ENCODE results near the gene IGF2BP1.
"Not testable (repeated sequence)": the region's sequence is repeated elsewhere in the genome, so short reads cannot be mapped to it uniquely, and the experiment has no call there.

The IGF2BP1 gene

DNA sequence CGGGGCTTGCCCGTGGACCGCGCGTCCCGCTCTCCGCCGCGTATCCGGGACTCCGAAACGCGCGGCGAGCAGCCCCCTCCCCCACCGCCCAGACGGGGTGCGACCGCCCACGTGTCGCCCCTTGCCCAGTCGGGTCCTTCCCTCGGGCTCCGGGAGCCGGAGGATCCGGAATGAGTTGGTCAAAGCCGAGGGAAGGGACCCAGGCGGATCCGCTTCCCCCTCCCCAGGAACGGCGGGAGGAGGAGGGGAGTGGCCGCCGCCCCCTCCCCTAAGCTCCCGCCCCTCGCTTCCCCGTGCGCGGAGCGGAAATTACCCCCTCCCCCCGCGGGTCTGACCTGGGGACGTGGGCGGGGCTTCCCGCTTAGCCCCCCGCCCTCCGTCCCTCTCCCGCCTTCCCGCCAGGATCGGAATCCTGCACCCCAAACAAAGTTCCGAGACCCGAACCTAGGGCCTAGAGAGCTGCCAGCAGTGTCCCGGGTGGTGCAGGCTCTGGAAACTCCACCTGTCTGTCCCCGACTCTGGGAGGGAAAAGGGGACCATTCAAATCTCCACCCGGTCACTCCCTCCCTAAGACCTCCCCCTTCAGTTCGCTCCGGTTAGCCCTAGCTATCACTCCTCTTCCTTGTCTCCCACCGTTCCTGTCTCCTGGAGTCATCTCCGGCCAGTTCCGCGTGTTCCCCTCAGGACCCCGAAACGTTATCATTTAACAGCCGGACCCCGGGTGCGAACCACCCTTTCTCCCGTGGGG is 1.0 kb upstream of the IGF2BP1 start:
- DNase-seq, result peak; percentile 6

- DNase-seq, result no peak
Measured at GRCh38 chr17:48996722-48997102, 473 bp upstream of the IGF2BP1 start.

DNA sequence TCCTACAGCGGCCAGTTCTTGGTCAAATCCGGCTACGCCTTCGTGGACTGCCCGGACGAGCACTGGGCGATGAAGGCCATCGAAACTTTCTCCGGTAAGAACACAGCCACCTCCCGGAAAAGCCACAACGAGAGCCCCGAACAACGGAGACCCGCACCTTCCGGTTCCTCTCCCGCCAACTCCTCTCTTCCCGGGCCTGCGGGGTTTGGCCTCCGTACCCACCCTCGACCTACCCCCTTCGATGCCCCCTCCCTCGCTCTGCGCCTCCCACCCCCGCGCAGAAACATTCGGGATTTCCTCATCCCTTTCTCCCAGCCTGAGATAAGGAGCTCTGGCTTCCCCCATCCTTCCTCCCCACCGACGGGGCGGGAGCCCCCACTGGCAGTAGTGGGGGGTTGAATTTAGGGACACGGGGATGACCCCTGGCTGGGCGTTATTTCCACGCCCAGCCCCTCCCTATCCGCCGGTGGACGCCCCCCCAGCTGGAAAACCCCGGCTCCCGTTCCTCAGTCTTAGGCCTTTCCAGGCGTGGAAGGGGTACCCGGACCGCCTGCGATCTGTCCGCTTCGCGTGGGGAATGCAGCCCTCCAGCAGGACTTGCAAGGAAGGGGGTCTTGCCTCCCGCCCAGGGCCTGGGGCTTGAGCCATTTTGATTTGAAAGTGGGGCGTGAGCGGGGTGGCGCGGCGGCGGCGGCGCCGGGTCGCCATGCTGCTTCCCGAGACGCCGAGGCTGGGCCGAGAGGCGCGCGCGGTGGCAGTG is 822 bp downstream of the IGF2BP1 start:
- no peak for DNase-seq

- no peak for DNase-seq
Measured at GRCh38 chr17:48998587-48999440, 1.6 kb downstream of the IGF2BP1 start.

DNA sequence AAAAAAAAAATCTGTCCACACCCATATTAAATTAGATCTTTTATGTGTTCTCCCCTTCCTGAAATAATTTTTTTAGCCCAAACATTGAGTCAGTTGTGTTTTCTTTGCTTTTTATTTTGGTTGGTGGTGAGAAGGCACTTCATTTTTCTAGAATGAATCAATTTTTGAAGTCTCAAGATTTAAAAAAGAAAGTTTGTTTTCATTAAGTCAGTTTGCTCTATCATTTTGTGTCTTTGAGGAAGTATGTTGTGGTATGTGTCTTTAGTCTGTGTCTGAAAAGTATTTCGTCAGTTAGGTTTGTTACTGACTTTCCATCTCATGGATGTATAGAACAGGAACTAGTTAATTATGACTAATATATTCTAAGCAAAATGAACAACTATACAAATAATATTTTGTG is 3.8 kb downstream of the IGF2BP1 start:
- no peak for DNase-seq

DNA sequence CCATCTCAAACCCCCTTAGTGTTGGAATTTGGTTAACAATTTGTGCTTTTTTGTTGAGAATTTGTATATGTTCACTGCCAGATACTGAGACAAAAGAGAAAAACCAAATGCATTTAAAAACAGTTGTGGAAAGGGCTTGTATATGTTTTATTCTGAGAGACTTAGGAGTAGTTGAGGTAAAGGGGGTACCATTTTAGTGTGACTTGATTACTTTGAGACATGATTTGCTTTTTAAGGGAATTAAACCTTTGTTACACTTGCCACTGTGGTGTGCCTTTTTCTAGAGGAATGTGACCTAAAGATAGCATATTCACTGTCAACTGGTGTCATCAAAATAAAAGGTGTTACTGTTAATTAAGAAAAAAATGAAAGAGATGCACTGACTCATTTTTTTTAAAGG is 4.5 kb downstream of the IGF2BP1 start:
- no peak for DNase-seq

DNA sequence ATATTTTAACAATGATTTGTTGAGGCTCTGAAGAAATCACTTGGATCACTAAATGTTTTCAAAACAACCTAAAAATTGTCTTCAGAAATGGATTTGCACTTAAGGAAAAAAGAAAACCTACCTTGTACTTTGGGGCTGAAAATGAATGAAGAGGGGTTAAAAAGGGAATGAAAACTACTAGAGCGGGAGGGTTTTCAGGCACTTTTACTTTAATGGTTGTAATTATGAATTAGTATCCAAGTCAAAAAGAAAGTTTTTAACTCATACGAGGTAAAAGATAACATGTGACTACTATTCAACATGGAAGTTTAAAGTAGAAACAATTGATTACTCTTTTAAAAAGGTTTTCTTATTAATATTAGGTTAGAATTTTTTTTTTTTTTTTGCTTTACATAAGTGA is 5.1 kb downstream of the IGF2BP1 start:
- no peak for DNase-seq

DNA sequence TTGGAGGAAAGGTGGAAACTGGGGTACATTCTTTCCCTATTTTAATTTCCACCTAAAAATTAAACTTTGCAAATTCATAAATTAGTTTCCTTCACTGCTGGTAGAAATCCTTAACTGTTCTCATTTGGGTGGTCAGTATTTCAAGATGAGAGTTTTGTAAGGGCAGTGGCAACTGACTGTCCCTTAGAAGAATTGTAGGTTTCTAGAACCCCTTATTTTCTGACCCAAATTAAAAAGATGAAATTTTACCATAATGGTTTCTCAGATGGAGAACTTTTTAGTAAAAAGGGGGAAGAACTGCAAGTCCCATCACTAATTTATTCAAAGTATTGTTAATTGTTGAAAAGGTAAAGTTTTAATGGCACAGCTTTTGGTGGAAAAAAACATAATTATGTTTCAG is 5.6 kb downstream of the IGF2BP1 start:
- DNase-seq, result no peak

DNA sequence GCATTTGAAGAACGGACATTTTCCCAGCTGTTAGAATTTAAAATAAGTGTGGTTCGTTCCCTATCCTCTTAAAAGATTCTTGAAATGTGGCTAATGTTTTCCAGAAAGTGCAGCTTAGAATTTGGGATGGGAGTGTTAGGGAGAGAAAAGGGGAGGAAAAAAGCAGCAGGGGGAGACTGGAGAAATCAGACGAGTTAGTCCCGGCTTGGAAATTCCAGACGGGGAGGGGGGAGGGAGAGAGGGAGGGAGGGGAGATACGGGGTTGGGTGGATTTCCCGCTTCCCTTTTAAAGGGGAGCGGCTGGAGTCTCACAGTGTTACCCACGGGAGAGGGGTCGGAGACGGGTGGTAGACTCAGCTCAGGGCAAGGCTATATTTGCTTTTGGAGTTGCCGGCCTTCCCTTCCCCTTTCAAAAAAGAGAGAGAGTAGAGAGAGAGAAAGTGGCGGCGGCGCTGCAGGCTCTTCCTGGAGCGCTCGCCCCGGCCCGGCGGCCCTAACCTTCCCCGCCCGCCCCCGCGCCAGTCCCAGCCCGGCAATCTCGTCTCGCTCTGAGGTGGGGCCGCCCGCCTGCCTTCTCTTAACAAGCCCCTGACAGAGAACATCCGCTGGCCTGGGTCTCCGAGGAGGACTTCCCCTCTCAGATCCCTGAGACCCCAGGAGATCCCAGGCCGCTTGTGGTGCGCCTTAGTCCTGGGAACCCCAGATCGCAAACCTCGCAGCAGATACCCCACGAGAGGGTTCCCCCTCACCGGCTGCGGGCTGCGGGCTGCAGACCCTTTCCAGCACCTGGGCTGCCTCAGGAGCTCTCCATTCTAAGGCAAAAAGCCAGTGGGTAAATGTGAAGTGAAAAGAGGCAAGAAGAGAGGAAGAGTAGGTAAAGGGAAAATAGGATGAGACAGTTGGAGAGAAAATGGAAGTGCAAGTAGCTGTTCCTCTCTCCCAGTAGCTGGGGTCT is 6.6 kb downstream of the IGF2BP1 start:
- DNase-seq, result no peak

GRCh38 chr17:49005140-49005539 is 8.0 kb downstream of the IGF2BP1 start:
- no peak for DNase-seq

DNA sequence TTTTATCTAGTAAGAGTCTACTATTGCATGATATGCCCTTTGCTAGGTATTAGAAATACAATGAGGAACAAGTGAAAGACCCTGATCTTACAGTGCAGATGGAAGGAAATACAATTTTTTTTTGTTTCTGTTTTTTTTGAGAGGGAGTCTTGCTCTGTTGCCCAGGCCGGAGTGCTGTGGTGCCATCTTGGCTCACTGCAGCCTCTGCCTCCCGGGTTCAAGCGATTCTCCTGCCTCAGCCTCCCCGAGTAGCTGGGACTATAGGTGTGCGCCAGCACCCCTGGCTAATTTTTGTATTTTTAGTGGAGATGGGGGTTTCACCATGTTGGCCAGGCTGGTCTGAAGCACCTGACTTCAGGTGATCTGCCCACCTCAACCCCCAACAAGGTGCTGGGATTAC is 11.7 kb downstream of the IGF2BP1 start:
- DNase-seq, result not testable (repeated sequence)

DNA sequence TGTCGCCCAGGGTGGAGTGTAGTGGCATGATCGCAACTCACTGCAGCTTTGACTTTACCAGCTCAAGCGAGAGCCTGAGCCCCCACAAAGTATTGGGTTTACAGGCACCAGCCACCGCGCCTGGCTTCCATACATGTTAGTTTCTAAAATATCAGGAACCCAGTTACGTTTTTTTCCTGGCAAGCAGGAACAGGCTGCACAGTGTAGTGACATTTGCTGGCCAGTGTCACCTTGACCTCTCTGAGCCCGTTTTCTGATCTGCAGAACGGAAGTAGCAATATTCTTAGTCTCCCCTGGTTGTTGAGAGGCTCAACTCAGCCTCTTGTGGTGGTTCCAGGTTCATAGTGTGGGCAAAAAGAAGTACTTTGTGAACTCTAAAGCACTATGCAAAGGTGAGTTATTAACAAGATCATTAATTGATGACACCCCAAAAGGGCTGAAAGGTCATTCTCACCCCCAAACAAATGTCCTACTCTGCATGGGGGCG is 15.6 kb downstream of the IGF2BP1 start:
- no peak for DNase-seq

DNA sequence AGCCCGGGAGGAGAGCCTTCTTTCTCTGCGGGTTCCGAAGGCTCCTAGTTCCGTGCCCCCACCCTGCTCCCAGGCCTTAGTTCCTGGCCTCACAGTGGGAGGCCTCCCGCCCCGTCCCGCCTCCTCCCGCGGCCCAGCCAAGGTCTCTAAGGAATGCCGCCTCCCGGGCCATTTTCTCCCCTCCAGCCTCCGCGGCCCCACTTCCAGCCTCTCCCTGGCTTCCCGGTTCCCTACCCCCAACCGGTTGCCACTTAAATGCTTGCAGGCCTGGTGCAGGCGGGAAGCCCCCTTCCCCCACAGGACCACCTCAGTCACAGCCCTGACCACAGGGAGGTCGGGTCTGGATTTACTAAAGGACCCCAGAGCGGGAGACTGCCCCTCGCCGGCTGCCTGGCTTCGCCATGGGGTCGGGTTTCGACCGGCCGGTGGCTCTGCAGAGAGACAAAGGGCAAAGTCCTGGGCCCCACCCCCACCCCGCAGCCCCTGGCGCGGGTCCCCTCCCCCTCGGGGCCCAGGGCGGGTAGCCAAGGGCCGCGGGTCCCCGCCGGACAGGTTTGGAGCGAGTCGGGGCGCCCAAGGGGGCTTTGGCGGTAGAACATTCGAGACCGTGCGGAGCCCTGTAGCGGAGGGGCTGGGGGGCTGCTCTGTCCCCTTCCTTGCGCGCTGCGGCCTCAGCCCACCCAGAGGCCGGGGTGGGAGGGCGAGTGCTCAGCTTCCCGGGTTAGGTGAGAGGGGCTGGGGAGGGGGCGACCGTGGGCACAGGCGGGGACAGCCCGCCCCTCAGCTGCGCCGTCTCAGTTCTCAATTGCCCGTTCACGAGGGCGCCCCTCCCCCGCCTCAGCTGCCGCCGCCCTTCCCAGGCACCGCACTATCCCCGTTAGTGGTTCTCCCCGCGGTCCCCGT is 16.4 kb downstream of the IGF2BP1 start:
- no peak for DNase-seq

DNA sequence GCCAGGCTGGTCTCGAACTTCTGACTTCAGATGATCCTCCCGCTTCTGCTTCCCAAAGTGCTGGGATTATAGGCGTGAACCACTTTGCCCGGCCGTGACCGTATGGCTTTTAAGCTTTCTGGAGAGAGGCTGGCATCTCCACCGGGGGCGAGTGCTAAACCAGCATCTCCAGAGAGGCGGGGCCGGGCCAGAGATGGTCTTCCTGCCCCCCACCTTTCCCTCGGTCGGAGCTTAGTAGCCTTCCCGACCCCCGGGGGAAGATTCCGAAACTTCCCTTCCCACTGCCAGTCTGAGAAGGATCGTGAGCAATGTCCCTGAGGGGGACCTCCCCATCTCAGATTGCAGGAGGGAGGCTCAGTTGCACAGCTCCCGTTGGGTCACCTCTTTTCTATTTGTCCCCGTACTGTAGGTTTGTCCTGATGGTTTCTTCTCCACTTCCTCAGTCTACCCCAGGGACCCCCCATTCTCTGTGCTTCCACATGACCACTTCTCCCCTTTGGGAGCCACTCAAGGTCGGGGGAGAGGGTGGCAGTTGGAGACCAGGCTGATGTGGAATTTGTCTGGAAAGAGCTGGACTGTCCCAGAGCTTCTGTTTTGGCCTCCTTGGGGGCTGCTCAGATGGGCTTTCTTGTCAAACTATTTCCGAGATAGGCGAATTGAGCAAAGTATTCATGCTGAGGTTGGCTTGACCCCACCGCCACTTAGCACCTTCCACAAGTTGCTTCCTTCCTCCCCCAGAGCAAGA is 18.2 kb downstream of the IGF2BP1 start:
- no peak for DNase-seq

DNA sequence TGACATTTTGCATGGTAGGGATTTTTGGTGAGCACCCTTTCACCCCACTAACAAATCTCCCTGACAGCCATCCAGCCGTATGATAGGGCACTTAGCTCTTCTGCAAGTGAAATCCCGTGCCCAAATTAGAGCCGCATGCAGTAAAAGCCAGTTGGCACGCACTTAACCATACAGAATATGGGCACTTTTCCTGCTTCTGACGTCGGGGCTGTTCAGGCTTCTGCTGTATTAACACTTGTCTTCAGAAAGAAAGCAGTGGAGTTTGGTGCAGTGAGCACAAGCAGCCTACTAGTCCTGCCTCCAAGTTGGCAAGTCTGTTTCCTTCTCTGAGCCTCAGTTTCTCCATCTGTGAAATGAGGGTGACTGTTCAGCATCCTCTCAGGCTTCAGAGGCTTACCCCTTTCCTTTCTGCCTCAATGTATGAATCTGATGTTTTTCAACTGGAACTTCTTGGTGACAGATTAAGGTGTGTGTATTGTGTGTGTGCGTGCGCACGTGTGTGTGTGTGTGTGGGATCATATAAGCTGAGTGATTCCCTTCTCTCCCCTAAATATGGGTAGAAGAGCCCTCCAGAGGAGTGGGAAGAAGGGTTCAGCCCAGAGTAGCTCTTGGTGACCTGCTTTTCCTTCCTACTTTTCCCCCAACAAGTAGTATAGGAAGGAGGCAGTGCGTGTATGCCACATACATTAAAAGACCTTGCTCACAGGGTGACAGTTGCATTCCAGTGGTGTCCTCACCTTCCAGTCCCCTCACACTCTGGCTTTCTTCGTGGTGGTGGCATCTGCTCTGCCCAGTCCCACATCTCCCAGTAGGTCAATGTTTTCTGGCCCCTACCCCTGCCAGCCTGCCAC is 19.0 kb downstream of the IGF2BP1 start:
- no peak for DNase-seq

GRCh38 chr17:49016775-49017463 is 19.7 kb downstream of the IGF2BP1 start:
- no peak for DNase-seq

DNA sequence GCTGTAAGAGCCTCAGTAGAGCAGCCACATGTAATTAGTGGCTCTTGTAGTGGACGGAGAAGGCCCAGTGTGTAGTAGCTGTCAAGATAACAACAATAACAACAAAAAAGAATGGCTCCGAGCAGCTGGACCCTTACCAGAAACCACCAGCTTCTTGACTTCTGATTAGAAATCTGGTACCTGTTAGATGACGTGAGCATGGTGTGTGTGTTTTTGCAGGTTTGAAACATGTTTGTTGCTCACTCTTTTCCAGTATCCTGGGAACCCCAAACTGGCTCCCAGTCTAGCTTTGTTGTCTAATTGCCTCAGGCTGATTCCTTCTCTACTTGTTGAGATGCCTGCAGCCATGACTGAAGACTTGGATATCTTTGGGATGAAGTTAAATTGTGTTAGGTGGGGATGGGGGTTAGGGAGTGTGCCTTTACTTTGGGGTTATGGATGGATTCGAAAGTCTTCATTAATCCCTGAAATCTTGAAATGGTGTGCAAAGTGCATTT is 21.0 kb downstream of the IGF2BP1 start:
- DNase-seq, result no peak

- no peak for DNase-seq
Measured at GRCh38 chr17:49018748-49019147, 21.6 kb downstream of the IGF2BP1 start.

DNA sequence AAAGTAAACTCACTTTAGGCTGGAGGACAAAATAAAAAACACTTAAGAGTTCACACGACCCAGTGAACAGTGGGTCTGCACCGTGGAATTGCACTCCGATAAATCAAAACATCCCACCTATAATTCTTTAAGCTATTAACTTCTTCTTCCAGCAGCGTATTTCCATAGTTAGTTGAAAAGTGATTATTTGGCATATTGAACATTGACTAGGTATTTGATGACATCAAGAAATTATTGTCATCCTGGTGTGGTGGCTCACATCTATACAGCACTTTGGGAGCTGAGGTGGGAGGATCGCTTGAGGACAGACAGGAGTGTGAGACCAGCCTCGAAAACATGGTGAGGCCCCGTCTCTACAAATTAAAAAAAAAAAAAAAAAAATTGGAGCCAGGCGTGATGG is 23.4 kb downstream of the IGF2BP1 start:
- no peak for DNase-seq

Data from CD4-positive, alpha-beta T cell treated with Interleukin-21 for 1 hour (primary cell).